Measurements from ENCODE around the gene FAM131C.

The FAM131C gene

GRCh38 chr1:16015960-16016901 is 57.2 kb downstream of the FAM131C start:
- ChIA-PET CTCF (interaction anchor here (0.5 to 4.5 kb wide), 4 partner anchors 8 to 100 kb away, joined by 3 to 31 read pairs (median 4); no protein-coding TSS in a partner anchor), POLR2A (no interaction called here)
- Histone ChIP-seq H3K36me3 (ENCODE audit: control insufficient read depth in 2 of 2, insufficient read depth in 1 of 2, low read length in 2 of 2) (no peaks in the 10 kb centered on the region), H3K4me1 (ENCODE audit: control insufficient read depth, insufficient read depth, low read length) (no peaks in the 10 kb centered on the region), H3K9me3 (ENCODE audit: control insufficient read depth, insufficient read depth, low read depth, low read length) (no peaks in the 10 kb centered on the region), H3K27ac (ENCODE audit: extremely low read depth, low read depth, low read length) (no peak overlapping the region), H3K4me3 (ENCODE audit: low read depth, low read length) (no peak overlapping the region)
- no peak for TF ChIP-seq OVOL3 (tag by site-specific recombination; IDR thresholded peaks at IDR 0.05)
- TF ChIP-seq ZNF747 (tag by site-specific recombination; IDR thresholded peaks at IDR 0.05) = no peak
- no peak for TF ChIP-seq ZNF133 (tag by site-specific recombination; IDR thresholded peaks at IDR 0.05)
- TF ChIP-seq ZFP37 (tag by site-specific recombination; IDR thresholded peaks at IDR 0.05) = no peak
- TF ChIP-seq ZNF514 (tag by site-specific recombination; IDR thresholded peaks at IDR 0.05) = no peak
- TF ChIP-seq HIC1 (tag by site-specific recombination; IDR thresholded peaks at IDR 0.05) = peak; percentile 46; the same call in 1 of the 2 replicates
- TF ChIP-seq GLIS1 (tag by site-specific recombination; IDR thresholded peaks at IDR 0.05) = no peak

GRCh38 chr1:16015491-16015890 is 58.0 kb downstream of the FAM131C start:
- H3K36me3 ChIP-seq (ENCODE audit: control insufficient read depth in 2 of 2, insufficient read depth in 1 of 2, low read length in 2 of 2) = no peaks in the 10 kb centered on the region
- CTCF ChIA-PET = interaction anchor here (0.7 kb wide), 1 partner anchor 11 kb away, joined by 3 read pairs; no protein-coding TSS in a partner anchor
- POLR2A ChIA-PET = no interaction called here

More at GRCh38 chr1:16015491-16015890, 58.0 kb downstream of the FAM131C start:
- Histone ChIP-seq H3K27ac (ENCODE audit: extremely low read depth, low read depth, low read length) (no peak overlapping the region), H3K4me3 (ENCODE audit: low read depth, low read length) (no peak overlapping the region), H3K9me3 (ENCODE audit: control insufficient read depth, insufficient read depth, low read depth, low read length) (no peaks in the 10 kb centered on the region), H3K4me1 (ENCODE audit: control insufficient read depth, insufficient read depth, low read length) (no peaks in the 10 kb centered on the region)
- TF ChIP-seq ZNF391 (tag by site-specific recombination; IDR thresholded peaks at IDR 0.05; ENCODE audit: borderline replicate concordance, low read depth) (no peak), ZNF707 (tag by site-specific recombination; IDR thresholded peaks at IDR 0.05) (no peak), ZNF596 (tag by site-specific recombination; IDR thresholded peaks at IDR 0.05) (no peak), ZNF23 (tag by site-specific recombination; IDR thresholded peaks at IDR 0.05; ENCODE audit: borderline replicate concordance) (no peak), HOXA7 (CRISPR knock-in tag; IDR thresholded peaks at IDR 0.05; ENCODE audit: borderline replicate concordance) (no peak), ZNF302 (tag by site-specific recombination; IDR thresholded peaks at IDR 0.05; ENCODE audit: low read depth) (no peak), ZNF221 (tag by site-specific recombination; IDR thresholded peaks at IDR 0.05; ENCODE audit: borderline replicate concordance) (no peak), ZNF146 (tag by site-specific recombination; IDR thresholded peaks at IDR 0.05) (no peak), ZBTB49 (tag by site-specific recombination; IDR thresholded peaks at IDR 0.05; ENCODE audit: low read depth) (no peak), IKZF3 (tag by site-specific recombination; IDR thresholded peaks at IDR 0.05) (no peak), ZSCAN23 (tag by site-specific recombination; IDR thresholded peaks at IDR 0.05) (no peak), ZNF274 (IDR thresholded peaks at IDR 0.05; ENCODE audit: low read length) (no peak), ZNF274 (tag by site-specific recombination; IDR thresholded peaks at IDR 0.05; ENCODE audit: borderline replicate concordance) (no peak), MZF1 (tag by site-specific recombination; IDR thresholded peaks at IDR 0.05; ENCODE audit: borderline replicate concordance) (no peak), ZNF585B (tag by site-specific recombination; IDR thresholded peaks at IDR 0.05) (no peak), ZBTB48 (tag by site-specific recombination; IDR thresholded peaks at IDR 0.05) (no peak)
